Sigmoid colon (tissue), 7 donors: ENCODE measurements around the gene WBP1L. TPM values are rescaled to one million over a fixed set of nuclear protein-coding genes. Genes with fewer than 3 reads are reported as not detected.

Experiments used
- DNase-seq: peaks from one replicate; pipeline ENCODE4 v3.0.0-alpha.2; 2019
- H3K27ac ChIP-seq, 4 donors: fragments of 200-600 bp; sonication (generic); one replicate each; pipeline ENCODE4 v1.5.1; 2016 to 2019; ENCODE audit warnings: mild to moderate bottlenecking in 1 of 4
- H3K27me3 ChIP-seq, 3 donors: fragments of 200-600 bp; sonication (generic); one replicate each; pipeline ENCODE4 v1.5.1; 2019; ENCODE audit warnings: mild to moderate bottlenecking in 1 of 3
- H3K36me3 ChIP-seq, 4 donors: fragments of 200-600 bp; sonication (generic); one replicate each; pipeline ENCODE4 v1.5.1; 2016 to 2019
- H3K4me1 ChIP-seq, 4 donors: fragments of 200-600 bp; sonication (generic); one replicate each; pipeline ENCODE4 v1.5.1; 2017 to 2019
- H3K4me3 ChIP-seq, 4 donors: fragments of 200-600 bp; sonication (generic); one replicate each; pipeline ENCODE4 v1.5.1; 2017 to 2019; ENCODE audit warnings: mild to moderate bottlenecking in 2 of 4, moderate library complexity in 1 of 4
- H3K9me3 ChIP-seq, 4 donors: fragments of 200-600 bp in 3 of 4; sonication (generic) in 3 of 4; one replicate each; pipeline versions ENCODE4 v1.5.1 to v1.6.1; 2013 to 2019
- EP300 ChIP-seq, 4 donors: sonication (generic); formaldehyde crosslinking; IDR thresholded peaks; one replicate each; pipeline ENCODE4 v1.6.1; 2017; ENCODE audit warnings: antibody characterized with exemption in 4 of 4
- POLR2A ChIP-seq, 2 donors: fragments of 450-650 bp; IDR thresholded peaks; one replicate each; pipeline ENCODE4 v1.6.1; 2016; ENCODE audit warnings: antibody characterized with exemption in 2 of 2, mild to moderate bottlenecking in 2 of 2, moderate library complexity in 2 of 2
- POLR2AphosphoS5 ChIP-seq, 4 donors: sonication (generic); formaldehyde crosslinking; IDR thresholded peaks; one replicate each; pipeline ENCODE4 v1.6.1; 2017; ENCODE audit warnings: antibody characterized with exemption in 4 of 4
- WGBS, 2 donors: extraction: QIAGEN DNeasy Blood & Tissue Kit; methylation state at CpG; one replicate each; pipeline ENCODE4 v1.1.7; 2013; 5-methylcytosine and 5-hydroxymethylcytosine counted together
- intact Hi-C: fragments of 100-400 bp; cut with DNase I; formaldehyde crosslinking; loops from one replicate; pipeline ENCODE4 v1.15.1; 2023
- polyA plus RNA-seq, 3 donors: library from polyadenylated mRNA; stranded (reverse); fragments of 200-250 nt; gene quantifications; one replicate each; pipeline ENCODE4 v1.2.3, GENCODE V29; 2013
- total RNA-seq, 4 donors: library from RNA; depleted of rRNA; stranded (reverse); fragments of >200 nt; gene quantifications; one replicate each; pipeline ENCODE4 v1.1.0, GENCODE V29; 2016
- TF ChIP-seq, protein P1 (sequence below), 4 experiments: fragments of 450-650 bp in 3 of 4; fragments of 200-600 bp in 1 of 4; IDR thresholded peaks; one replicate each; pipeline ENCODE4 v1.5.1; 2016 to 2019; ENCODE audit warnings: antibody characterized with exemption in 4 of 4, mild to moderate bottlenecking in 3 of 4, moderate library complexity in 2 of 4
- donor health status: healthy with polysubstance abuse.
- donor health status: Bipolar disorder and iron deficiency.
- donor health status: healthy.

WBP1L gene
- total and polyA plus RNA-seq, 7 donors = 22.9 to 148 (median 83.8) TPM

DNA sequence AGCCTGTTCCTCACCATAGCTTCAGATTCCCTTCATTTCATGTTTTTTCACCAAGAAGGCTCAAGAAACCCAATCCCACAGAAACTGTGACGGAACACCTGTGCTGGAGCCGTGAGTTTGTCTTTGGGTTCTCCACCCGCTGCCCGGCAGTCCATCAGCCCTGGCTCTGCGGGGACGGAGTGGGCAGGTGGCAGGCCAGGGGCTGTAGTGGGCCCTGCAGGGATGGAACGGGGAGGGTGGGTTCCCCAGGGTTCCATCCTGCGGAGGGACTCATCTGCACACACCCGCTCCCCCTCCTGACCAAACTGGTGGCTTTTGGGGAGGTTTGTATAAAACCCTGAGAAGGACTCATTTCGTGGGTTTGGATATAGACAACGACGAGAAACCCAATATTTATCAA is 78.5 kb downstream of the WBP1L start:
- Histone ChIP-seq H3K36me3 (no peaks in the 10 kb centered on the region), H3K27ac (no peak overlapping the region), H3K4me1 (peaks cover 0 to 3% (median 0%) of the 10 kb centered on the region in 4 donors), H3K27me3 (no peaks in the 10 kb centered on the region), H3K9me3 (no peaks in the 10 kb centered on the region), H3K4me3 (no peak overlapping the region)
- no peak for TF ChIP-seq EP300 (IDR thresholded peaks at IDR 0.05)
- no peak for TF ChIP-seq POLR2AphosphoS5 (IDR thresholded peaks at IDR 0.05)
- no peak for TF ChIP-seq POLR2A (IDR thresholded peaks at IDR 0.05)
- TF ChIP-seq, protein P1, sequence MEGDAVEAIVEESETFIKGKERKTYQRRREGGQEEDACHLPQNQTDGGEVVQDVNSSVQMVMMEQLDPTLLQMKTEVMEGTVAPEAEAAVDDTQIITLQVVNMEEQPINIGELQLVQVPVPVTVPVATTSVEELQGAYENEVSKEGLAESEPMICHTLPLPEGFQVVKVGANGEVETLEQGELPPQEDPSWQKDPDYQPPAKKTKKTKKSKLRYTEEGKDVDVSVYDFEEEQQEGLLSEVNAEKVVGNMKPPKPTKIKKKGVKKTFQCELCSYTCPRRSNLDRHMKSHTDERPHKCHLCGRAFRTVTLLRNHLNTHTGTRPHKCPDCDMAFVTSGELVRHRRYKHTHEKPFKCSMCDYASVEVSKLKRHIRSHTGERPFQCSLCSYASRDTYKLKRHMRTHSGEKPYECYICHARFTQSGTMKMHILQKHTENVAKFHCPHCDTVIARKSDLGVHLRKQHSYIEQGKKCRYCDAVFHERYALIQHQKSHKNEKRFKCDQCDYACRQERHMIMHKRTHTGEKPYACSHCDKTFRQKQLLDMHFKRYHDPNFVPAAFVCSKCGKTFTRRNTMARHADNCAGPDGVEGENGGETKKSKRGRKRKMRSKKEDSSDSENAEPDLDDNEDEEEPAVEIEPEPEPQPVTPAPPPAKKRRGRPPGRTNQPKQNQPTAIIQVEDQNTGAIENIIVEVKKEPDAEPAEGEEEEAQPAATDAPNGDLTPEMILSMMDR (IDR thresholded peaks at IDR 0.05) = no peak
- intact Hi-C loops = no loop called here
- DNase-seq = no peak
- 93% methylated on average over 12 of the region's 12 CpGs for WGBS, 2 donors

DNA sequence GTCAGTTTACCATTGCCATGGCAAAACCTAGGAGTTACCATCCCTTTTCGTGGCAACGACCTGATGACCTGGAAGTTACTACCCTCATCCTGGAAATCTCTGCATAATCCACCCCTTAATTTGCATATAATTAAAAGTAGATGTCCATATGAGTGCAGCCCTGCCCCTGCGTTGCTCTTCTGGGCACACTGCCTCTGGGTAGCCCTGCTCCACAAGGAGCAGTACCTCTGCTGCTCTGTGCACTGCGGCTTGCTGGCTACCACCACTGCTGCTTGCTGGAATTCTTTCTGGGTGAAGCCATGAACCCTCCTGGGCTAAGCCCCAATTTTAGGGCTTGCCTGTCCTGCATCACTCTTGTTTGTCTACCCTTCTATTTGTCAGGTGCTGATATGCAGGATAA is 80.9 kb downstream of the WBP1L start:
- Histone ChIP-seq H3K27me3 (no peaks in the 10 kb centered on the region), H3K9me3 (no peaks in the 10 kb centered on the region), H3K27ac (no peak overlapping the region), H3K4me1 (no peaks in the 10 kb centered on the region), H3K4me3 (no peak overlapping the region), H3K36me3 (no peaks in the 10 kb centered on the region)
- TF ChIP-seq, protein P1 (IDR thresholded peaks at IDR 0.05) = no peak
- no peak for TF ChIP-seq POLR2AphosphoS5 (IDR thresholded peaks at IDR 0.05)
- DNase-seq = no peak
- WGBS, 2 donors = 92 to 95% methylated on average over 4 of the region's 4 CpGs
- intact Hi-C loops = no loop called here

DNA sequence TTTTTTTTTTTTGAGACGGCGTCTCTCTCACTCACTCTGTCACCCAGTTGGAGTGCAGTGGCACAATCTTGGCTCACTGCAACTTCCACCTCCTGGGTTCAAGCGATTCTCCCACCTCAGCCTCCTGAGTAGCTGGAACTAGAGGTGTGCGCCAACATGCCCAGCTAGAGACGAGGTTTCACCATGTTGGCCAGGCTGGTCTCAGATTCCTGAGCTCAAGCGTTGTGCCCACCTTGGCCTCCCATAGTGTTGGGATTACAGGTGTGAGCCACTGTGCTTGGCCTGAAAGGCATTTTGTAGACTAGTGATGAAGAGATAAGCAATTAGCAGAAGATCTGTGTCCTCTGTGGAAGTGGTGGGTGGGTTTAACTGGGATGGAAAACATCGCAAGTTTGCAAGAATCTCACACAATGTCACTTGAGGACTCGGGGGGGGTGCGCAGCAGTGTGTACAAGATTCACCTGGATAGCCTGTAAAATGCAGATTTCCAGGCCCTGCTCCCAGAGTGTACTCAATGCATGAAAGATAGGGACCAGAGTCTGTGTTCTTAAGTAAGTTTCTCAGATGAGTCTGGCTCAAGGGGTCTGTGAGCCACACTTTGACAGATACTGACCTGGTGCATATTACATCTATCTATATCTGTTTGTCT is 82.5 kb downstream of the WBP1L start:
- Histone ChIP-seq H3K27ac (no peak overlapping the region), H3K4me1 (no peaks in the 10 kb centered on the region), H3K27me3 (no peaks in the 10 kb centered on the region), H3K9me3 (no peaks in the 10 kb centered on the region), H3K4me3 (no peak overlapping the region), H3K36me3 (no peaks in the 10 kb centered on the region)
- TF ChIP-seq, protein P1 (IDR thresholded peaks at IDR 0.05) = no peak
- no peak for TF ChIP-seq EP300 (IDR thresholded peaks at IDR 0.05)
- TF ChIP-seq POLR2AphosphoS5 (IDR thresholded peaks at IDR 0.05) = no peak
- TF ChIP-seq POLR2A (IDR thresholded peaks at IDR 0.05) = no peak
- DNase-seq = no peak
- intact Hi-C loops = no loop called here
- WGBS, 2 donors = 93 to 95% methylated on average over 9 of the region's 9 CpGs

DNA sequence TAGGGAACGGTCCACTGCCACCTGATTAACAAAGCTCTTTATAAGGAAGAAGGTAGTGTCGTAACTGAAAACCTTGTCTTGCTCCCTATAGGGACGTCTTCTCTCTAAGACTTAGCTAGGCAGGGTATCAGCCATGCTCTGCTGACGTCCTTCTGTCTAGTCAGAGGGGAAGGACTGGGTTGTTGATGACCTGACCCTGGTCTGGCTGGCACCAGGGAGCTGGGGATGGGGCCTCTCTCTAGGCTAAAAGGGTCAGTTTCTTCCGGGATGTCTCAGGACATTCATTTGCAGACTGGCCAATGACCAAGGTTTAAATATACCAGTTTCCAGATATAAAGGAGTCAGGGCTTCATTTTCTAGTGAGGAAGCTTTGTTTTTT is 83.8 kb downstream of the WBP1L start:
- Histone ChIP-seq H3K36me3 (no peaks in the 10 kb centered on the region), H3K27ac (no peak overlapping the region), H3K4me1 (no peaks in the 10 kb centered on the region), H3K27me3 (no peaks in the 10 kb centered on the region), H3K9me3 (no peaks in the 10 kb centered on the region), H3K4me3 (no peak overlapping the region)
- no peak for TF ChIP-seq POLR2AphosphoS5 (IDR thresholded peaks at IDR 0.05)
- WGBS, 2 donors = 85 to 88% methylated on average over 5 of the region's 5 CpGs
- intact Hi-C loops = no loop called here
- DNase-seq = no peak

DNA sequence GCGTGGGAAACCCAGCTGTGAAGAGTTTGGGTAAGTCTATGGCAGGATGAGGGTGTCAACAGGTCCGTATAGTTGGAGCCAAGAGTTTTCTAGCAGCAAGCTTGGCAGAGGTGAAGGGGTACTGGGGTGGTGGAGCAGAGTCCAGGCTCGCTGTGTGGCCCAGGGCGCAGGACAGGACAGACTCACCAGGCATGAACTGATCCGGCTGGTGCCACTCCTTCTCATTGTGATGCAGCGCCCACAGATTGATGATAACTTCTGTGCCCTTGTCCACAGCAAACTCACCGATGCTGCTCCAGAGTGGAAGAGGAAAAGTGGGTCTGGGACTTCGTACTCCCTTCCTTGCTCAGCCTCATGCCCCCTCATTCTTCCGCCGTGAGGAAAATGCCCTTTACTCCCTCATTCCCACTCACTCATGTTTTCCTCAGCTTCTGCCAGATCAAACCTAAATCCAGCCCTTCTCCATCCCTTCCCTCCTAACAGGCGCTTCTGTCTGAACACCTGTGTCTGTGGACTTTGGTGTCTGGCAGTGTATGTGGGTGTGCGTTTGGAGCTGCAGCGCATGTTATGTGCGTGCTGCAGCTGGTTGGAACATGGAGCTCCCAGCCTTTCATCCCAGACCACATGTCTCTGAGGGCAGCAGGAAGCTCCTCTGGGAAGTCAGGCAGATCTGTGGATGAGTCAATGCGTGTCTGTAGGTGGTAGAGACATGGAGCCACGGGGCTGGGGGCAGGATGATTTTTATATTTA is 87.7 kb downstream of the WBP1L start:
- Histone ChIP-seq H3K9me3 (no peaks in the 10 kb centered on the region), H3K36me3 (no peaks in the 10 kb centered on the region), H3K4me1 (peaks cover 0 to 8% (median 3%) of the 10 kb centered on the region in 4 donors), H3K27me3 (no peaks in the 10 kb centered on the region), H3K27ac (no peak overlapping the region), H3K4me3 (no peak overlapping the region)
- no peak for DNase-seq
- 27 to 75% methylated on average over 16 of the region's 16 CpGs for WGBS, 2 donors
- intact Hi-C loops = loop anchor here (10.0 kb wide), 1 partner anchor 413 kb away; the partner anchor contains the start of gene RPEL1
- TF ChIP-seq POLR2A (IDR thresholded peaks at IDR 0.05) = no peak
- TF ChIP-seq POLR2AphosphoS5 (IDR thresholded peaks at IDR 0.05) = no peak
- TF ChIP-seq, protein P1 (IDR thresholded peaks at IDR 0.05) = no peak
- no peak for TF ChIP-seq EP300 (IDR thresholded peaks at IDR 0.05)
